ENCODE measurements around the gene ADRA2A.

ADRA2A gene

GRCh38 chr10:111101796-111102195, 25.0 kb downstream of the ADRA2A start:
- H3K36me3 ChIP-seq (ENCODE audit: control insufficient read depth, insufficient read depth, low read length): no peaks in the 10 kb centered on the region
- H3K4me1 ChIP-seq (ENCODE audit: control insufficient read depth, insufficient read depth, low read length): no peaks in the 10 kb centered on the region
- no peak overlapping the region for H3K27ac ChIP-seq (ENCODE audit: low read depth, low read length)

GRCh38 chr10:111102359-111102837, 25.6 kb downstream of the ADRA2A start:
- H3K27me3 ChIP-seq (ENCODE audit: control insufficient read depth, insufficient read depth, low read length): no peaks in the 10 kb centered on the region
- H3K9me3 ChIP-seq (ENCODE audit: control insufficient read depth, insufficient read depth, low read depth, low read length): no peaks in the 10 kb centered on the region
- H3K36me3 ChIP-seq (ENCODE audit: control insufficient read depth, insufficient read depth, low read length): no peaks in the 10 kb centered on the region
- H3K9ac ChIP-seq (ENCODE audit: low read length): no peak overlapping the region
- no peak overlapping the region for H3K4me3 ChIP-seq (ENCODE audit: low read depth, low read length)
- H3K27ac ChIP-seq (ENCODE audit: low read depth, low read length): no peak overlapping the region
- no peaks in the 10 kb centered on the region for H3K4me1 ChIP-seq (ENCODE audit: control insufficient read depth, insufficient read depth, low read length)

More at GRCh38 chr10:111101796-111102195, 25.0 kb downstream of the ADRA2A start:
- H3K4me3 ChIP-seq (ENCODE audit: low read depth, low read length): no peak overlapping the region
- H3K9ac ChIP-seq (ENCODE audit: low read length): no peak overlapping the region
- no peaks in the 10 kb centered on the region for H3K27me3 ChIP-seq (ENCODE audit: control insufficient read depth, insufficient read depth, low read length)
- no peaks in the 10 kb centered on the region for H3K9me3 ChIP-seq (ENCODE audit: control insufficient read depth, insufficient read depth, low read depth, low read length)

DNA sequence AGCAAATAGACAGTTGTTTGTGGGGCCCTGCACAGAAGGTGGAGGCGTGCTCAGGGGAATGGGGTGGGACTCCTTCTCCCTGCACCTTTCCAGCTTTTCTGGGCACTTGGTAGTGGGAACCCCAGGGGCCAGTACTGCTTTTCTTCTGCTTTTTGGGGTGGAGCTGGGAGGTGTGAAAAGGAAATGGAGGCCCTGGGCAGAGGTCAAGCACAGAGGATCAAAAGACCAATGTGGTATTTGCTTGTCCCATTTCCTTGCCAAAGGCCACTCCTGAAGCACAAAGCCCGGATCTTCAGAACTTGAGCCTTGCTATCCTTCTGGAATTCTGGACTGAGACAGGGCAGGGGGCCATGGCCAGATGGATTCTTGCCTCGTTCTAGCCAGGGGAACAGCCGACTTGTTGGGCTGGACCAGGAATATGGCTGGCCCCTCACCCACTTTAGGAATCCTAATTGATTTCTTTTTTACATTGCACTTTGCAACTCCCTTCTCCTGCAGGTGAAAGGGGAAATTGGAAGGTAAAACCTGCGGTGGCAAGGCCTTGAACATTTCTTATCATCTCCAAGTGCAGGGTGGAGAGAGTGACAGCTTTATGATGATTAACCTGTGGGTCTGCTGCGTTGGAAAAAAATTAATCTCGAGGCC, 26.5 kb downstream of the ADRA2A start:
- Histone ChIP-seq H3K9ac (ENCODE audit: low read length) (no peak overlapping the region), H3K4me1 (ENCODE audit: control insufficient read depth, insufficient read depth, low read length) (no peaks in the 10 kb centered on the region), H3K36me3 (ENCODE audit: control insufficient read depth, insufficient read depth, low read length) (no peaks in the 10 kb centered on the region), H3K27ac (ENCODE audit: low read depth, low read length) (no peak overlapping the region), H3K9me3 (ENCODE audit: control insufficient read depth, insufficient read depth, low read depth, low read length) (no peaks in the 10 kb centered on the region), H3K27me3 (ENCODE audit: control insufficient read depth, insufficient read depth, low read length) (no peaks in the 10 kb centered on the region), H3K4me3 (ENCODE audit: low read depth, low read length) (no peak overlapping the region)

DNA sequence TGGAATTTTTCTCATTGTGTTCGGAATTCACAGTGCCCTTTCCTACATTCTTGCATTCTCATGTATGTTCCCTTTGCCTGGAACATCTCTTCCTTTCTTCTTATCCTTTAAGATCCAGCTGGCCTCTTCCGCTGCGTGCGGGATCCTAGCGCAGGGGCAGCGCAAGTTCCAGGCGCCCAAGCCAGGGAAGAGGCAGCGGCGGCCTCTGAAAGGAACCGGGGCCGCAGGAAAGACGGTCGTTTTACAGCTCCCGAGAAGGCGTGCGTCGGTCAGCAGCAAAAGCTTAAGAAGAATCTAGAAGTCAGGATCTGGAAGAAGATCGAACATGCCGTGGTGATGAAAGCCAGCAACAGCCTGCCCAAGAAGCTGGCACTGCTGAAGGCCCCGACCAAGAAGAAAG, 28.0 kb downstream of the ADRA2A start:
- H3K27ac ChIP-seq (ENCODE audit: low read depth, low read length): no peak overlapping the region

GRCh38 chr10:111106081-111106480, 29.3 kb downstream of the ADRA2A start:
- H3K4me1 ChIP-seq (ENCODE audit: control insufficient read depth, insufficient read depth, low read length): no peaks in the 10 kb centered on the region
- no peak overlapping the region for H3K27ac ChIP-seq (ENCODE audit: low read depth, low read length)
- H3K27me3 ChIP-seq (ENCODE audit: control insufficient read depth, insufficient read depth, low read length): no peaks in the 10 kb centered on the region
- H3K9ac ChIP-seq (ENCODE audit: low read length): no peak overlapping the region
- H3K36me3 ChIP-seq (ENCODE audit: control insufficient read depth, insufficient read depth, low read length): no peaks in the 10 kb centered on the region
- no peak overlapping the region for H3K4me3 ChIP-seq (ENCODE audit: low read depth, low read length)
- H3K9me3 ChIP-seq (ENCODE audit: control insufficient read depth, insufficient read depth, low read depth, low read length): no peaks in the 10 kb centered on the region

More for the DNA sequence above, 28.0 kb downstream of the ADRA2A start:
- no peaks in the 10 kb centered on the region for H3K4me1 ChIP-seq (ENCODE audit: control insufficient read depth, insufficient read depth, low read length)
- H3K27me3 ChIP-seq (ENCODE audit: control insufficient read depth, insufficient read depth, low read length): no peaks in the 10 kb centered on the region
- H3K36me3 ChIP-seq (ENCODE audit: control insufficient read depth, insufficient read depth, low read length): no peaks in the 10 kb centered on the region
- H3K9ac ChIP-seq (ENCODE audit: low read length): no peak overlapping the region
- H3K4me3 ChIP-seq (ENCODE audit: low read depth, low read length): no peak overlapping the region
- no peaks in the 10 kb centered on the region for H3K9me3 ChIP-seq (ENCODE audit: control insufficient read depth, insufficient read depth, low read depth, low read length)

DNA sequence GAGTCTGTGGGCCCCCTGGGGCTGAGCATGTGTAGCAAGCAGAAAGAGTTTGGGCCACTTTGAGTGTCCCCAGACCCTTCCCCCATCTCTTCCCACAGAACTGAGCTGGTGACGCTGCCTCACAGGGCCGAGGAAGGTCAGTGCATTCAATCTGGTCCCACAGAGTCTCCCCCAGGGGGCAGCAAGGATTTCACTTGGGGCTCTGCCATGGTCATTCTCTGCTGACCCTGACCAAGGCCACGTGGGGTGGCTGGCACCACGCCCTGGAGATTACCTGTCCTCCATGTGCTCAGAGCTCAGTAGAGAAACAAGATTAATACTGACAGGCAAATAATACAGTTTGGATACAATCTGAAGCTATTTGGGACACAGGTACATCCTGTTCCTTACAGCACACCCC, 30.2 kb downstream of the ADRA2A start:
- H3K4me1 ChIP-seq (ENCODE audit: control insufficient read depth, insufficient read depth, low read length): no peaks in the 10 kb centered on the region
- H3K27ac ChIP-seq (ENCODE audit: low read depth, low read length): no peak overlapping the region
- H3K4me3 ChIP-seq (ENCODE audit: low read depth, low read length): no peak overlapping the region
- H3K27me3 ChIP-seq (ENCODE audit: control insufficient read depth, insufficient read depth, low read length): no peaks in the 10 kb centered on the region
- H3K9me3 ChIP-seq (ENCODE audit: control insufficient read depth, insufficient read depth, low read depth, low read length): no peaks in the 10 kb centered on the region
- no peaks in the 10 kb centered on the region for H3K36me3 ChIP-seq (ENCODE audit: control insufficient read depth, insufficient read depth, low read length)
- no peak overlapping the region for H3K9ac ChIP-seq (ENCODE audit: low read length)

GRCh38 chr10:111107846-111108245, 31.0 kb downstream of the ADRA2A start:
- Histone ChIP-seq H3K4me1 (ENCODE audit: control insufficient read depth, insufficient read depth, low read length) (no peaks in the 10 kb centered on the region), H3K27me3 (ENCODE audit: control insufficient read depth, insufficient read depth, low read length) (no peaks in the 10 kb centered on the region), H3K27ac (ENCODE audit: low read depth, low read length) (no peak overlapping the region), H3K36me3 (ENCODE audit: control insufficient read depth, insufficient read depth, low read length) (no peaks in the 10 kb centered on the region), H3K9ac (ENCODE audit: low read length) (no peak overlapping the region), H3K9me3 (ENCODE audit: control insufficient read depth, insufficient read depth, low read depth, low read length) (no peaks in the 10 kb centered on the region), H3K4me3 (ENCODE audit: low read depth, low read length) (no peak overlapping the region)

DNA sequence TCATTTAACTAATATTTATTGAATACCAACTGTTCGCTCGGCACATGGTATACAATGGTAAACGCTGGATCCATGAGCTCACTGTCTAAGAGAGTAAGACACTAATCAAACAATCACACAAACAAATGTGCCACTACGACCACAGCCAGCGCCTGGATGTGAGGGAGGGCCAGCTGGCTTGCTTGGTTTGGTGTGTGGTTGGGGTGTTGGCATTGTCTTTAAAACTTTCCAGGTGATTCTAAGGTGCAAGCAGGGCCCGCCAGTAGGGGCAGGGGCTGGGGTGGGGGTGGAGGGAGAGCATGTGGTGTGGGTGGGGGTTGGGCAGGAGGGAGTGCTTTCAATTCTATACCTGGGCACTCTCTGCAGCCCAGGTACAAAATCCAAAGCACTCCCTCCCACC, 31.6 kb downstream of the ADRA2A start:
- Histone ChIP-seq H3K9me3 (ENCODE audit: control insufficient read depth, insufficient read depth, low read depth, low read length) (no peaks in the 10 kb centered on the region), H3K36me3 (ENCODE audit: control insufficient read depth, insufficient read depth, low read length) (no peaks in the 10 kb centered on the region), H3K27ac (ENCODE audit: low read depth, low read length) (no peak overlapping the region), H3K4me1 (ENCODE audit: control insufficient read depth, insufficient read depth, low read length) (no peaks in the 10 kb centered on the region), H3K4me3 (ENCODE audit: low read depth, low read length) (no peak overlapping the region), H3K9ac (ENCODE audit: low read length) (no peak overlapping the region), H3K27me3 (ENCODE audit: control insufficient read depth, insufficient read depth, low read length) (no peaks in the 10 kb centered on the region)

DNA sequence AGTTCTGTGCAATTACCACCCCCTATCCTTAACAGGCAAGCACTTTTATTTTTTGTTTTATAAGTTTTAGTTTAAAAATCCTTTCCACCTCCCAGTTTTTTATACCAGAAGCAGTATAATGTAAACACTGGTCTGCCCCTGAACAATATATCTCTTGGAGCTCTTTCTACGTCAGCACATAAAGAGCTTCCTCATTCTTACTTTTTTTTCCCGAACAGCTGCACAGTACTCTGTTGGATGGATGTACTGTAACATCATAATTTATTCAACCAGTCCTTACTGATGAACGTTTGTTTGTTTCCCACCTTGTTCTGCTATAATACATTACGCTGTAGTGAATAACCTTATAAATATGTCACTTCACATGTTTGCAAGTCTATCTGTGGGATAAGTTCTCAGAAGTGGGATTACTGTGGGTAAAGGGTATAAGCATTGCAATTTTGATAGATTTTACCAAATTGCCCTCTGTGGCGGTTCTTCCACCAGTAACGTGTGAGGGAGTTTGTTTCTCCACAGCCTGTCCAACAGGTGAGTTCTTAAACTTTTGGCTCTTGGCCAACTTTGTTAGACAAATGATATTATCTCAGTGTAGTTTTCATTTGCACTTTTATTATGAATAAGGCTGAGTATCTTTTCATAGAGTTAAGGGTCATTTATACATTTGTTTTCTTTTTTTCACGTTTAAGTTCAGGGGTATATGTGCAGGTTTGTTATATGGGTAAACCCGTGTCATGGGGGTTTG, 32.8 kb downstream of the ADRA2A start:
- no peak overlapping the region for H3K4me3 ChIP-seq (ENCODE audit: low read depth, low read length)
- H3K36me3 ChIP-seq (ENCODE audit: control insufficient read depth, insufficient read depth, low read length): no peaks in the 10 kb centered on the region
- no peak overlapping the region for H3K27ac ChIP-seq (ENCODE audit: low read depth, low read length)
- no peaks in the 10 kb centered on the region for H3K9me3 ChIP-seq (ENCODE audit: control insufficient read depth, insufficient read depth, low read depth, low read length)
- no peaks in the 10 kb centered on the region for H3K27me3 ChIP-seq (ENCODE audit: control insufficient read depth, insufficient read depth, low read length)
- no peaks in the 10 kb centered on the region for H3K4me1 ChIP-seq (ENCODE audit: control insufficient read depth, insufficient read depth, low read length)
- no peak overlapping the region for H3K9ac ChIP-seq (ENCODE audit: low read length)

GRCh38 chr10:111110771-111111170, 33.9 kb downstream of the ADRA2A start:
- H3K36me3 ChIP-seq (ENCODE audit: control insufficient read depth, insufficient read depth, low read length): no peaks in the 10 kb centered on the region
- no peak overlapping the region for H3K9ac ChIP-seq (ENCODE audit: low read length)
- no peaks in the 10 kb centered on the region for H3K27me3 ChIP-seq (ENCODE audit: control insufficient read depth, insufficient read depth, low read length)
- no peak overlapping the region for H3K4me3 ChIP-seq (ENCODE audit: low read depth, low read length)
- no peaks in the 10 kb centered on the region for H3K9me3 ChIP-seq (ENCODE audit: control insufficient read depth, insufficient read depth, low read depth, low read length)
- no peaks in the 10 kb centered on the region for H3K4me1 ChIP-seq (ENCODE audit: control insufficient read depth, insufficient read depth, low read length)
- H3K27ac ChIP-seq (ENCODE audit: low read depth, low read length): no peak overlapping the region

- Histone ChIP-seq H3K9me3 (ENCODE audit: control insufficient read depth, insufficient read depth, low read depth, low read length) (no peaks in the 10 kb centered on the region), H3K36me3 (ENCODE audit: control insufficient read depth, insufficient read depth, low read length) (no peaks in the 10 kb centered on the region), H3K4me1 (ENCODE audit: control insufficient read depth, insufficient read depth, low read length) (no peaks in the 10 kb centered on the region), H3K27ac (ENCODE audit: low read depth, low read length) (no peak overlapping the region), H3K4me3 (ENCODE audit: low read depth, low read length) (no peak overlapping the region), H3K9ac (ENCODE audit: low read length) (no peak overlapping the region), H3K27me3 (ENCODE audit: control insufficient read depth, insufficient read depth, low read length) (no peaks in the 10 kb centered on the region)
Measured at GRCh38 chr10:111112333-111112732, 35.5 kb downstream of the ADRA2A start.
